H1 (cell line): ENCODE results near the gene AGO3. TPM values are rescaled to one million over a fixed set of nuclear protein-coding genes. Genes with fewer than 3 reads are reported as not detected.
A peak's percentile ranks its signal among the peaks of the same experiment; 100 is the strongest.

Source experiments
- CTCF ChIA-PET: fragments of 300-600 bp; sonication (Branson Sonifier 250); formaldehyde crosslinking; loops from one replicate; lab custom pipeline; 2021; ENCODE audit not compliant: partially characterized antibody; lab: Charles Lee
- POLR2A ChIA-PET: fragments of 300-600 bp; sonication (Branson Sonifier 250); formaldehyde crosslinking; loops from one replicate; lab custom pipeline; 2021; ENCODE audit warnings: inconsistent platforms; ENCODE audit not compliant: partially characterized antibody; lab: Charles Lee
- DNase-seq, 2 experiments: peaks; one replicate each; pipeline versions ENCODE4 v3.0.0 to v3.0.0-alpha.2; 2010 to 2022; ENCODE audit warnings: low spot score in 2 of 2, low read depth in 1 of 2, mixed read lengths in 1 of 2
- FAIRE-seq: peaks from 2 replicates; lab custom pipeline; 2011; peaks lifted over from hg19 to GRCh38; lab: Jason Lieb, UNC
- H2AFZ ChIP-seq: 2 replicates; pipeline ENCODE4 v1.8.1; 2012; ENCODE audit warnings: low read length, inconsistent platforms
- H2AK5ac ChIP-seq: 2 replicates; pipeline ENCODE4 v1.6.1; 2013; ENCODE audit warnings: low read depth, low read length
- H2BK120ac ChIP-seq: replicated peaks from 2 replicates; pipeline ENCODE3; 2013; ENCODE audit warnings: low read depth, low read length, inconsistent platforms
- H2BK12ac ChIP-seq: 2 replicates; pipeline ENCODE4 v1.6.1; 2013; ENCODE audit warnings: low read depth, low read length
- H2BK15ac ChIP-seq: 2 replicates; pipeline ENCODE4 v1.6.1; 2013; ENCODE audit warnings: low read length
- H2BK20ac ChIP-seq: 2 replicates; pipeline ENCODE4 v1.6.1; 2013; ENCODE audit warnings: low read length
- H2BK5ac ChIP-seq: 2 replicates; pipeline ENCODE4 v1.6.1; 2013; ENCODE audit warnings: low read depth, low read length
- H3K14ac ChIP-seq: 2 replicates; pipeline ENCODE4 v1.6.1; 2013; ENCODE audit warnings: inconsistent platforms; ENCODE audit not compliant: insufficient read length
- H3K18ac ChIP-seq: 2 replicates; pipeline ENCODE4 v1.6.1; 2013; ENCODE audit warnings: low read length; ENCODE audit errors: extremely low read depth
- H3K23ac ChIP-seq: 2 replicates; pipeline ENCODE4 v1.6.1; 2013; ENCODE audit warnings: inconsistent platforms; ENCODE audit not compliant: insufficient read length
- H3K23me2 ChIP-seq: 2 replicates; pipeline ENCODE4 v1.6.1; 2013; ENCODE audit warnings: low read depth, low read length
- H3K27ac ChIP-seq: 2 replicates; pipeline ENCODE4 v1.6.1; 2011; ENCODE audit warnings: low read depth, low read length, inconsistent platforms
- H3K27me3 ChIP-seq, 4 experiments: replicated peaks in 1 of 4; 1 replicate in 1 of 4; 2 replicates in 3 of 4; pipeline versions ENCODE4 v1.6.1 to v1.8.1; 2011 to 2013; ENCODE audit warnings: low read length in 3 of 4, mild to moderate bottlenecking in 3 of 4, inconsistent platforms in 2 of 4, mixed read lengths in 2 of 4, moderate library complexity in 1 of 4; ENCODE audit not compliant: control insufficient read depth in 3 of 4, insufficient read depth in 3 of 4; ENCODE audit errors: extremely low read depth in 1 of 4
- H3K36me3 ChIP-seq, 4 experiments: 2 replicates each; pipeline versions ENCODE4 v1.6.1 to v1.8.1; 2011 to 2013; ENCODE audit warnings: mild to moderate bottlenecking in 4 of 4, low read length in 3 of 4, moderate library complexity in 2 of 4, control low read depth in 1 of 4, inconsistent platforms in 1 of 4; ENCODE audit not compliant: insufficient read depth in 4 of 4, control insufficient read depth in 2 of 4
- H3K4ac ChIP-seq: replicated peaks from 2 replicates; pipeline ENCODE3; 2013; ENCODE audit warnings: low read length, low read depth, mixed read lengths, inconsistent platforms; ENCODE audit not compliant: insufficient read length
- H3K4me1 ChIP-seq, 4 experiments: replicated peaks in 1 of 4; 1 replicate in 1 of 4; 2 replicates in 3 of 4; pipeline versions ENCODE4 v1.6.1 to v1.8.1; 2011 to 2013; ENCODE audit warnings: low read length in 3 of 4, inconsistent platforms in 2 of 4, mixed read lengths in 1 of 4; ENCODE audit not compliant: insufficient read depth in 4 of 4, control insufficient read depth in 3 of 4
- H3K4me2 ChIP-seq, 2 experiments: 2 replicates each; pipeline versions ENCODE4 v1.6.1 to v1.8.1; 2011 to 2013; ENCODE audit warnings: low read depth in 2 of 2, low read length in 2 of 2, control low read depth in 1 of 2, inconsistent platforms in 1 of 2, mild to moderate bottlenecking in 1 of 2; ENCODE audit not compliant: insufficient read depth in 1 of 2
- H3K4me3 ChIP-seq, 4 experiments: fragments of 200-600, 300-600 bp in 1 of 4; sonication (generic), shearing (Covaris generic), sonication (Bioruptor Twin) in 1 of 4; 2 replicates each; pipeline versions ENCODE4 v1.5.1 to v1.8.1; 2011 to 2016; ENCODE audit warnings: low read length in 4 of 4, low read depth in 3 of 4, control low read depth in 2 of 4, inconsistent platforms in 2 of 4, mild to moderate bottlenecking in 2 of 4, mixed read lengths in 1 of 4, moderate library complexity in 1 of 4; ENCODE audit not compliant: insufficient read depth in 2 of 4; ENCODE audit errors: extremely low read depth in 1 of 4
- H3K56ac ChIP-seq: replicated peaks from 2 replicates; pipeline ENCODE3; 2013; ENCODE audit warnings: low read depth, mild to moderate bottlenecking, mixed read lengths, low read length, inconsistent platforms; ENCODE audit not compliant: insufficient read length
- H3K79me1 ChIP-seq: 2 replicates; pipeline ENCODE4 v1.6.1; 2013; ENCODE audit warnings: low read depth, low read length, control low read depth
- H3K79me2 ChIP-seq, 2 experiments: 2 replicates each; pipeline versions ENCODE4 v1.6.1 to v1.8.1; 2012 to 2013; ENCODE audit warnings: low read length in 2 of 2, mild to moderate bottlenecking in 2 of 2, inconsistent platforms in 1 of 2; ENCODE audit not compliant: insufficient read depth in 2 of 2, control insufficient read depth in 1 of 2
- H3K9ac ChIP-seq, 4 experiments: replicated peaks in 1 of 4; 1 replicate in 1 of 4; 2 replicates in 3 of 4; pipeline versions ENCODE4 v1.6.1 to v1.8.1; 2011 to 2013; ENCODE audit warnings: low read depth in 3 of 4, low read length in 3 of 4, control low read depth in 2 of 4, mild to moderate bottlenecking in 2 of 4, moderate library complexity in 2 of 4, inconsistent platforms in 1 of 4; ENCODE audit errors: extremely low read depth in 1 of 4
- H3K9me3 ChIP-seq, 2 experiments: 2 replicates each; pipeline versions ENCODE4 v1.6.1 to v1.8.1; 2012 to 2013; ENCODE audit warnings: mild to moderate bottlenecking in 2 of 2, moderate library complexity in 2 of 2, control low read depth in 1 of 2, inconsistent platforms in 1 of 2, low read depth in 1 of 2, low read length in 1 of 2, mixed read lengths in 1 of 2; ENCODE audit not compliant: insufficient read depth in 2 of 2
- H4K20me1 ChIP-seq, 2 experiments: replicated peaks in 1 of 2; 2 replicates each; pipeline versions ENCODE3 to v1.8.1; 2011 to 2013; ENCODE audit warnings: inconsistent platforms in 2 of 2, low read length in 2 of 2, mild to moderate bottlenecking in 1 of 2; ENCODE audit not compliant: insufficient read depth in 2 of 2, control insufficient read depth in 1 of 2
- H4K5ac ChIP-seq: 2 replicates; pipeline ENCODE4 v1.6.1; 2013; ENCODE audit warnings: low read length, low read depth, mixed read lengths, inconsistent platforms; ENCODE audit not compliant: insufficient read length
- H4K8ac ChIP-seq: 2 replicates; pipeline ENCODE4 v1.8.0; 2013; ENCODE audit warnings: mild to moderate bottlenecking, moderate library complexity, low read length, inconsistent platforms; ENCODE audit not compliant: insufficient read depth; ENCODE audit errors: extremely low read depth
- H4K91ac ChIP-seq: replicated peaks from 2 replicates; pipeline ENCODE3; 2013; ENCODE audit warnings: low read length, mixed read lengths, inconsistent platforms; ENCODE audit not compliant: insufficient read length
- BCL11A ChIP-seq, 2 experiments: IDR thresholded peaks; one replicate each; pipeline ENCODE4 v1.6.1; 2011; ENCODE audit warnings: low read depth in 2 of 2, low read length in 2 of 2, mild to moderate bottlenecking in 2 of 2
- EP300 ChIP-seq, 2 experiments: IDR thresholded peaks; 1 replicate in 1 of 2; 2 replicates in 1 of 2; pipeline ENCODE4 v1.6.1; 2011 to 2012; ENCODE audit warnings: low read depth in 2 of 2, low read length in 2 of 2, mild to moderate bottlenecking in 2 of 2, borderline replicate concordance in 1 of 2, inconsistent platforms in 1 of 2, moderate library complexity in 1 of 2
- FOSL1 ChIP-seq: IDR thresholded peaks from 2 replicates; pipeline ENCODE4 v1.6.1; 2011; ENCODE audit warnings: mild to moderate bottlenecking, low read depth, low read length, moderate library complexity; ENCODE audit not compliant: insufficient read depth
- JUND ChIP-seq: IDR thresholded peaks from 2 replicates; pipeline ENCODE4 v1.6.1; 2011; ENCODE audit warnings: mild to moderate bottlenecking, improper control_type of control experiment, low read length
- KDM4A ChIP-seq: IDR thresholded peaks from one replicate; pipeline ENCODE4 v1.7.1; 2012; ENCODE audit warnings: low read depth, mild to moderate bottlenecking, moderate library complexity, low read length, inconsistent platforms; ENCODE audit not compliant: severe bottlenecking
- MAX ChIP-seq: IDR thresholded peaks from 2 replicates; pipeline ENCODE4 v1.6.1; 2012; ENCODE audit warnings: inconsistent platforms
- SAP30 ChIP-seq: fragments of 300-600 bp; sonication (generic); IDR thresholded peaks from 2 replicates; pipeline ENCODE4 v1.7.1; 2012; ENCODE audit warnings: low read length, moderate library complexity, mild to moderate bottlenecking, inconsistent platforms; ENCODE audit not compliant: insufficient read depth, insufficient replicate concordance
- SIN3A ChIP-seq, 2 experiments: IDR thresholded peaks in 1 of 2; conservative IDR thresholded peaks in 1 of 2; 2 replicates each; pipeline ENCODE4 v1.6.1; 2011 to 2012; ENCODE audit warnings: low read length in 2 of 2, improper control_type of control experiment in 1 of 2, low read depth in 1 of 2, mild to moderate bottlenecking in 1 of 2
- TAF1 ChIP-seq: IDR thresholded peaks from 2 replicates; pipeline ENCODE4 v1.6.1; 2011; ENCODE audit warnings: mild to moderate bottlenecking, low read depth, low read length
- whole genome bisulfite sequencing, 2 experiments: shearing (Covaris generic) in 1 of 2; methylation state at CpG; one replicate each; pipeline versions ENCODE4 v1.1.6 to v1.1.7; 2013 to 2015; ENCODE audit warnings: low lambda C conversion rate in 2 of 2, mixed read lengths in 2 of 2, inconsistent platforms in 1 of 2, low coverage in 1 of 2, missing lambda C conversion rate in 1 of 2; ENCODE audit not compliant: insufficient replicate concordance in 2 of 2, insufficient coverage in 1 of 2, insufficient read length in 1 of 2; ENCODE audit errors: extremely low coverage in 1 of 2, missing lambda C conversion rate in 1 of 2; 5-methylcytosine and 5-hydroxymethylcytosine counted together
- polyA plus RNA-seq, 7 experiments: library from polyadenylated mRNA; depleted of rRNA in 3 of 7; stranded (reverse) in 5 of 7; unstranded in 2 of 7; fragments of >200 nt in 5 of 7; fragments of 200-250 nt in 2 of 7; gene quantifications; 1 replicate in 5 of 7; 2 replicates in 1 of 7; 4 replicates in 1 of 7; pipeline versions ENCODE4 v1.2.1 to v1.2.3, GENCODE V29; 2011 to 2013; ENCODE audit warnings: missing spikeins in 2 of 7, mixed read lengths in 2 of 7
- total RNA-seq: library from RNA; stranded (reverse); fragmentation: NEBNext Ultra II Directional; extraction: Animal tissue kit (Norgen Biotek cat#: 25700); gene quantifications from 2 replicates; pipeline ENCODE4 v1.2.1, GENCODE V29; 2021

Gene AGO3
- total and polyA plus RNA-seq, 2 of the 8 experiments (the other 6 are each of a cell fraction or from before 2014, with no cell fraction given), result 10.7 to 26.4 TPM

GRCh38 chr1:36097693-36098585 is 167.0 kb downstream of the AGO3 start:
- no peak overlapping the region; the same call in 1 of the 2 replicates for H3K18ac ChIP-seq
- H2AFZ ChIP-seq, result no peak overlapping the region
- H2BK5ac ChIP-seq, result peak overlapping the region; percentile 44; the same call in 1 of the 2 replicates
- peak overlapping the region; percentile 1 for H4K91ac ChIP-seq
- H3K23ac ChIP-seq, result no peak overlapping the region
- no peaks in the 10 kb centered on the region for H3K9me3 ChIP-seq
- ChIA-PET CTCF (interaction anchor here (0.7 to 32.6 kb wide), 17 partner anchors 8 to 322 kb away, joined by 3 to 738 read pairs (median 5); partner anchors contain the start of genes SH3D21 and TRAPPC3), POLR2A (interaction anchor here (0.7 to 7.8 kb wide), 9 partner anchors 10 to 224 kb away, joined by 3 to 61 read pairs (median 4); no protein-coding TSS in a partner anchor)
- no peak overlapping the region for H2AK5ac ChIP-seq
- peak overlapping the region in 1 of 2 experiments; percentile 25; a peak in 1 of 4 replicates for H3K4me2 ChIP-seq
- H3K9ac ChIP-seq, result no peak overlapping the region; a peak in 1 of 7 replicates
- H3K79me1 ChIP-seq, result no peaks in the 10 kb centered on the region
- no peak overlapping the region; the same call in 1 of the 2 replicates for H3K27ac ChIP-seq
- no peak overlapping the region for H4K8ac ChIP-seq
- no peak overlapping the region for H2BK120ac ChIP-seq
- no peak overlapping the region for H3K14ac ChIP-seq
- H4K5ac ChIP-seq, result no peak overlapping the region
- H4K20me1 ChIP-seq, result no peaks in the 10 kb centered on the region
- H2BK15ac ChIP-seq, result no peak overlapping the region
- H2BK20ac ChIP-seq, result no peak overlapping the region
- H3K4ac ChIP-seq, result no peak overlapping the region
- H3K4me1 ChIP-seq, result peaks cover 0 to 11% (median 7%) of the 10 kb centered on the region in 4 experiments; a peak in 3 of 7 replicates
- WGBS, 2 experiments, result 88% methylated on average over 23 of the region's 33 CpGs; no CpG with 5 or more reads in 1 of the 2 experiments
- FAIRE-seq, result no peak
- H3K4me3 ChIP-seq, result no peak overlapping the region
- no peaks in the 10 kb centered on the region for H3K23me2 ChIP-seq
- H3K36me3 ChIP-seq, result peaks cover 13 to 21% (median 16%) of the 10 kb centered on the region in 4 experiments
- no peaks in the 10 kb centered on the region for H3K79me2 ChIP-seq
- H2BK12ac ChIP-seq, result 0 out of 2 replicates have a peak overlapping the region, but pooled peaks have one; percentile 75
- H3K27me3 ChIP-seq, result 0 out of 7 replicates have a peak, but pooled peaks cover 0 to 2% (median 0%) of the 10 kb centered on the region in 4 experiments
- H3K56ac ChIP-seq, result no peak overlapping the region
- no peak for DNase-seq
- TF ChIP-seq BCL11A (IDR thresholded peaks at IDR 0.05; ENCODE audit: low read depth in 2 of 2, low read length in 2 of 2) (no peak), SAP30 (no peak), MAX (no peak), JUND (no peak), TAF1 (no peak), EP300 (IDR thresholded peaks at IDR 0.05; ENCODE audit: borderline replicate concordance in 1 of 2, low read depth in 2 of 2, low read length in 2 of 2) (no peak), KDM4A (no peak), SIN3A (conservative IDR thresholded peaks at IDR 0.05 in 1 of 2, IDR thresholded peaks at IDR 0.05 in 1 of 2; ENCODE audit: low read depth in 1 of 2, low read length in 2 of 2) (no peak), FOSL1 (no peak)
